Gastrocnemius medialis (tissue), 4 donors: Measurements from ENCODE around the gene PRKCZ.

ENCODE experiments used
- POLR2A ChIP-seq, 2 donors: fragments of 450-650 bp; IDR thresholded peaks; one replicate each; pipeline ENCODE4 v1.6.1; 2017; ENCODE audit warnings: antibody characterized with exemption in 2 of 2, mild to moderate bottlenecking in 2 of 2, moderate library complexity in 2 of 2
- TF ChIP-seq, protein P1 (sequence below), 5 experiments: fragments of 450-650 bp in 3 of 5; fragments of 200-600 bp in 2 of 5; sonication (generic) in 2 of 5; IDR thresholded peaks in 4 of 5; conservative IDR thresholded peaks in 1 of 5; 1 replicate in 4 of 5; 2 replicates in 1 of 5; pipeline ENCODE4 v1.5.1; 2016 to 2019; ENCODE audit warnings: antibody characterized with exemption in 5 of 5, mild to moderate bottlenecking in 3 of 5, moderate library complexity in 3 of 5

DNA sequence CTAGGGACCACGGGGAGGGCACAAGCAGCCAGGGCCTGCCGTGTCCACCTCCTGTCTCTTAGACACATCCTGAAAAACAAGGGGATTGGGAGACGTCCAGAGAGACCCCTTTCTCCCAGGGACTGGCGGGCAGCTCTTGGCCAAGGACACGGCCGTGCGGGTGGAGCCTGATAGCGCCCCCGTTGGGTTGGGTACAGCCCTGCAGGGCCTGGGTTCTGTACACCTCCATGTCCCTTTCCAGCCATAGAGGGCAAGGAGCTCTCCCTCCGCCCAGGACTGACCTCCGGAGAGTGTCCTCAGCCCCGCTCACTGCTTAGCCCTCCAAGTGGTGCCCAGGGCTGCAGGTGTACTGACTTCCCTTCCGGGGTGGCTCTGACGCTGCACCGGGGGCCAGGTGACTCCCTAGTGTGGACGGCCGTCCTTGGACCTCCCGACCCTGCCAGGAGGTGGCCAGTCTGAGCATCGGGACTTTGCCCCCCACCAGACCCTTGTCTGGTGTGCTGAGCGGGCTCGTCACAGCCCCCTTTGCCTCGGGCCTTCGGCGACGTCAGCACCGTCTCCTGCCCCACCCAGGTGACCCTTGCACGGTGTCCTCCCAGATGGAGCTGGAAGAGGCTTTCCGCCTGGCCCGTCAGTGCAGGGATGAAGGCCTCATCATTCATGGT is 5.8 kb downstream of the PRKCZ start:
- no peak for TF ChIP-seq POLR2A (IDR thresholded peaks at IDR 0.05)
- TF ChIP-seq, protein P1, sequence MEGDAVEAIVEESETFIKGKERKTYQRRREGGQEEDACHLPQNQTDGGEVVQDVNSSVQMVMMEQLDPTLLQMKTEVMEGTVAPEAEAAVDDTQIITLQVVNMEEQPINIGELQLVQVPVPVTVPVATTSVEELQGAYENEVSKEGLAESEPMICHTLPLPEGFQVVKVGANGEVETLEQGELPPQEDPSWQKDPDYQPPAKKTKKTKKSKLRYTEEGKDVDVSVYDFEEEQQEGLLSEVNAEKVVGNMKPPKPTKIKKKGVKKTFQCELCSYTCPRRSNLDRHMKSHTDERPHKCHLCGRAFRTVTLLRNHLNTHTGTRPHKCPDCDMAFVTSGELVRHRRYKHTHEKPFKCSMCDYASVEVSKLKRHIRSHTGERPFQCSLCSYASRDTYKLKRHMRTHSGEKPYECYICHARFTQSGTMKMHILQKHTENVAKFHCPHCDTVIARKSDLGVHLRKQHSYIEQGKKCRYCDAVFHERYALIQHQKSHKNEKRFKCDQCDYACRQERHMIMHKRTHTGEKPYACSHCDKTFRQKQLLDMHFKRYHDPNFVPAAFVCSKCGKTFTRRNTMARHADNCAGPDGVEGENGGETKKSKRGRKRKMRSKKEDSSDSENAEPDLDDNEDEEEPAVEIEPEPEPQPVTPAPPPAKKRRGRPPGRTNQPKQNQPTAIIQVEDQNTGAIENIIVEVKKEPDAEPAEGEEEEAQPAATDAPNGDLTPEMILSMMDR (IDR thresholded peaks at IDR 0.05 in 4 of 5, conservative IDR thresholded peaks at IDR 0.05 in 1 of 5), result no peak
